ENCODE results near the gene FCN1. TPM values are rescaled to one million over a fixed set of nuclear protein-coding genes. Genes with fewer than 3 reads are reported as not detected.

Gene FCN1
- total and polyA plus RNA-seq, 10 of the 15 experiments (the other 5 are each of a cell fraction or from before 2014, with no cell fraction given): 0.08 TPM; not detected in 9

GRCh38 chr9:134918646-134919045 is 934 bp upstream of the FCN1 start:
- WGBS (ENCODE audit: insufficient coverage, insufficient replicate concordance, low lambda C conversion rate, missing lambda C conversion rate): 31% methylated on average over 10 of the region's 10 CpGs
- ChIA-PET RAD21 (ENCODE audit: unreplicated experiment) (no interaction called here), CTCF (no interaction called here), POLR2A (no interaction called here), SMC1A (ENCODE audit: uncharacterized antibody, unreplicated experiment) (interaction anchor here (0.9 kb wide), 1 partner anchor 18 kb away, joined by 3 read pairs; no protein-coding TSS in a partner anchor)
- Histone ChIP-seq H3K79me2 (ENCODE audit: control insufficient read depth, insufficient read depth, low read length) (no peaks in the 10 kb centered on the region), H3K27me3 (replicated peaks in 1 of 2; ENCODE audit: control insufficient read depth in 2 of 2, insufficient read depth in 2 of 2, low read length in 1 of 2) (0 out of 4 replicates have a peak, but pooled peaks cover 0 to 3% of the 10 kb centered on the region in 2 experiments), H3K27ac (ENCODE audit: control insufficient read depth, insufficient read depth) (no peak overlapping the region), H3K4me1 (ENCODE audit: control insufficient read depth, insufficient read depth, low read length) (no peaks in the 10 kb centered on the region), H3K4me2 (ENCODE audit: control insufficient read depth, insufficient read depth) (no peak overlapping the region), H2AFZ (ENCODE audit: control insufficient read depth, low read depth, low read length) (no peak overlapping the region), H3K36me3 (ENCODE audit: control insufficient read depth in 2 of 2, insufficient read depth in 2 of 2, low read length in 1 of 2) (no peaks in the 10 kb centered on the region), H3K4me3 (no peak overlapping the region), H3K9me3 (replicated peaks; ENCODE audit: control insufficient read depth, insufficient read depth, low read length) (peaks cover 3% of the 10 kb centered on the region; the same call in 2 of the 3 replicates), H3K9ac (ENCODE audit: control insufficient read depth, insufficient read depth, low read length) (no peak overlapping the region), H4K20me1 (ENCODE audit: control insufficient read depth, insufficient read depth) (no peaks in the 10 kb centered on the region)
- DNase-seq (ENCODE audit: low read depth, low spot score) (no peak), ATAC-seq (no peak), FAIRE-seq (no peak)
- intact Hi-C loops (cut with micrococcal nuclease; ENCODE audit: unreplicated experiment) (no loop called here), in situ Hi-C loops (cut with MboI) (no loop called here)
- TF ChIP-seq SMC3 (IDR thresholded peaks at IDR 0.05; ENCODE audit: borderline replicate concordance, low read length): no peak
- TF ChIP-seq, protein P1, sequence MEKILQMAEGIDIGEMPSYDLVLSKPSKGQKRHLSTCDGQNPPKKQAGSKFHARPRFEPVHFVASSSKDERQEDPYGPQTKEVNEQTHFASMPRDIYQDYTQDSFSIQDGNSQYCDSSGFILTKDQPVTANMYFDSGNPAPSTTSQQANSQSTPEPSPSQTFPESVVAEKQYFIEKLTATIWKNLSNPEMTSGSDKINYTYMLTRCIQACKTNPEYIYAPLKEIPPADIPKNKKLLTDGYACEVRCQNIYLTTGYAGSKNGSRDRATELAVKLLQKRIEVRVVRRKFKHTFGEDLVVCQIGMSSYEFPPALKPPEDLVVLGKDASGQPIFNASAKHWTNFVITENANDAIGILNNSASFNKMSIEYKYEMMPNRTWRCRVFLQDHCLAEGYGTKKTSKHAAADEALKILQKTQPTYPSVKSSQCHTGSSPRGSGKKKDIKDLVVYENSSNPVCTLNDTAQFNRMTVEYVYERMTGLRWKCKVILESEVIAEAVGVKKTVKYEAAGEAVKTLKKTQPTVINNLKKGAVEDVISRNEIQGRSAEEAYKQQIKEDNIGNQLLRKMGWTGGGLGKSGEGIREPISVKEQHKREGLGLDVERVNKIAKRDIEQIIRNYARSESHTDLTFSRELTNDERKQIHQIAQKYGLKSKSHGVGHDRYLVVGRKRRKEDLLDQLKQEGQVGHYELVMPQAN (conservative IDR thresholded peaks at IDR 0.05): no peak
- no peak for TF ChIP-seq CBFB (IDR thresholded peaks at IDR 0.05; ENCODE audit: low read depth)
- TF ChIP-seq RUNX3 (IDR thresholded peaks at IDR 0.05; ENCODE audit: low read length): no peak
- TF ChIP-seq CHD2 (IDR thresholded peaks at IDR 0.05; ENCODE audit: borderline replicate concordance, low read depth, low read length): no peak
- no peak for TF ChIP-seq ASH2L (IDR thresholded peaks at IDR 0.05; ENCODE audit: borderline replicate concordance, low read depth)
- no peak for TF ChIP-seq HCFC1 (IDR thresholded peaks at IDR 0.05; ENCODE audit: low read length)
- no peak for TF ChIP-seq SKIL (IDR thresholded peaks at IDR 0.05; ENCODE audit: low read depth, poor library complexity, severe bottlenecking)
- no peak for TF ChIP-seq HDGF (IDR thresholded peaks at IDR 0.05)
- no TSS peak for BruUV-seq (replicated peaks)

Measured in GM12878 (cell line).